HG02884 (cell line): Measurements from ENCODE around the gene FAM78B.

ENCODE experiments used
- ATAC-seq: cut with Tn5 transposase; IDR thresholded peaks from one replicate; pipeline ENCODE4 v1.9.1; 2021; ENCODE audit warnings: mild to moderate bottlenecking, moderate library complexity; ENCODE audit not compliant: unreplicated experiment

FAM78B gene

GRCh38 chr1:166073489-166073888 is 93.3 kb downstream of the FAM78B start:
- ATAC-seq: no peak

GRCh38 chr1:166069390-166069789 is 97.4 kb downstream of the FAM78B start:
- no peak for ATAC-seq

GRCh38 chr1:166066107-166066506 is 100.7 kb downstream of the FAM78B start:
- no peak for ATAC-seq

- no peak for ATAC-seq
Observed at GRCh38 chr1:166064951-166065350, 101.8 kb downstream of the FAM78B start.

- no peak for ATAC-seq
Observed at GRCh38 chr1:166064313-166064926, 102.4 kb downstream of the FAM78B start.

- ATAC-seq: no peak
Observed at GRCh38 chr1:166063701-166064100, 103.1 kb downstream of the FAM78B start.

- ATAC-seq: no peak
Observed at GRCh38 chr1:166062421-166063070, 104.3 kb downstream of the FAM78B start.

GRCh38 chr1:166057650-166058049 is 109.2 kb downstream of the FAM78B start:
- ATAC-seq: no peak

GRCh38 chr1:166053395-166053794 is 113.4 kb downstream of the FAM78B start:
- ATAC-seq: no peak

- no peak for ATAC-seq
Observed at GRCh38 chr1:166040202-166040997, 126.4 kb downstream of the FAM78B start.

GRCh38 chr1:166039436-166040201 is 127.2 kb downstream of the FAM78B start:
- no peak for ATAC-seq

- ATAC-seq: no peak
Observed at GRCh38 chr1:166036092-166036491, 130.7 kb downstream of the FAM78B start.

- ATAC-seq: no peak
Observed at GRCh38 chr1:166032572-166033371, 134.0 kb downstream of the FAM78B start.

GRCh38 chr1:166031932-166032571 is 134.7 kb downstream of the FAM78B start:
- ATAC-seq: no peak

GRCh38 chr1:166029196-166029945 is 137.4 kb downstream of the FAM78B start:
- no peak for ATAC-seq

GRCh38 chr1:166026555-166026954 is 140.2 kb downstream of the FAM78B start:
- no peak for ATAC-seq

- ATAC-seq: no peak
Observed at GRCh38 chr1:166026143-166026542, 140.7 kb downstream of the FAM78B start.

- no peak for ATAC-seq
Observed at GRCh38 chr1:166020210-166020609, 146.6 kb downstream of the FAM78B start.
